LNCaP clone FGC (cell line): Measurements from ENCODE around the gene CDKL5.

Experiments
- DNase-seq: peaks from one replicate; pipeline ENCODE4 v3.0.0-alpha.2; 2011; ENCODE audit warnings: low read depth
- H3K4me3 ChIP-seq: 2 replicates; pipeline ENCODE4 v1.5.1; 2011; ENCODE audit warnings: mild to moderate bottlenecking, low read depth, low read length, control low read depth
- TF ChIP-seq, protein P1 (sequence below): IDR thresholded peaks from 2 replicates; pipeline ENCODE4 v1.5.1; 2012; ENCODE audit warnings: mild to moderate bottlenecking; ENCODE audit not compliant: control insufficient read depth, insufficient read depth; ENCODE audit errors: extremely low read depth

The CDKL5 gene

DNA sequence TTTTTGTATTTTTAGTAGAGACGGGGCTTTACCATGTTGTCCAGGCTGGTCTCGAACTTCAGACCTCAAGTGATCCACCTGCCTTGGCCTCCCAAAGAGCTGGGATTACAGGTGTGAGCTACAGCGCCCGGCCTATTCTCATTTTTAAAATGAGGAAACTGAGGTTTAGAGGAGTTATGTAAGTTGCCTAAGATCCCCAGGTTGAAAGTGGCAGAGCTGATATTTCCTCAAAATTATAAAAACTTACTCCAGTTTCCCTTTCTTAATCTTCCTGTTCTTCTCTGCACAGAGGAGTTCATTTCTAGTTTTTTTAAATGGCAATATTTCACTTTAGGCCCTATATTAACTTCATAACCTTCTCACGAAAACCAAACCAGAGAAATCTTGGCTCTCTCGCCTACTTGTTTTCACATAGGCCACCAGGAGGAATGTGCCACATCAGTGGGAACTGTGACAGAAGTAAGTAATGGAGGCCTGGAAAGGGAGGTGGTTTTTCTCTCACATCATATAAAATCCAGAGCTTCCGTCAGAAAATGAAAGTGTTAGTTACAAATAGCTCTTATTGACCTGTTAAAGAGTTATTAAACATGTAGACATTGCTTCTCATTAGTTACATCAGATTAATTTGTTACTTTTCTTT is 262.6 kb downstream of the CDKL5 start:
- TF ChIP-seq, protein P1, sequence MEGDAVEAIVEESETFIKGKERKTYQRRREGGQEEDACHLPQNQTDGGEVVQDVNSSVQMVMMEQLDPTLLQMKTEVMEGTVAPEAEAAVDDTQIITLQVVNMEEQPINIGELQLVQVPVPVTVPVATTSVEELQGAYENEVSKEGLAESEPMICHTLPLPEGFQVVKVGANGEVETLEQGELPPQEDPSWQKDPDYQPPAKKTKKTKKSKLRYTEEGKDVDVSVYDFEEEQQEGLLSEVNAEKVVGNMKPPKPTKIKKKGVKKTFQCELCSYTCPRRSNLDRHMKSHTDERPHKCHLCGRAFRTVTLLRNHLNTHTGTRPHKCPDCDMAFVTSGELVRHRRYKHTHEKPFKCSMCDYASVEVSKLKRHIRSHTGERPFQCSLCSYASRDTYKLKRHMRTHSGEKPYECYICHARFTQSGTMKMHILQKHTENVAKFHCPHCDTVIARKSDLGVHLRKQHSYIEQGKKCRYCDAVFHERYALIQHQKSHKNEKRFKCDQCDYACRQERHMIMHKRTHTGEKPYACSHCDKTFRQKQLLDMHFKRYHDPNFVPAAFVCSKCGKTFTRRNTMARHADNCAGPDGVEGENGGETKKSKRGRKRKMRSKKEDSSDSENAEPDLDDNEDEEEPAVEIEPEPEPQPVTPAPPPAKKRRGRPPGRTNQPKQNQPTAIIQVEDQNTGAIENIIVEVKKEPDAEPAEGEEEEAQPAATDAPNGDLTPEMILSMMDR = no peak
- no peak overlapping the region for H3K4me3 ChIP-seq
- no peak for DNase-seq

GRCh38 chrX:18691431-18691830 is 266.0 kb downstream of the CDKL5 start:
- TF ChIP-seq, protein P1 = no peak
- no peak for DNase-seq
- H3K4me3 ChIP-seq = no peak overlapping the region

DNA sequence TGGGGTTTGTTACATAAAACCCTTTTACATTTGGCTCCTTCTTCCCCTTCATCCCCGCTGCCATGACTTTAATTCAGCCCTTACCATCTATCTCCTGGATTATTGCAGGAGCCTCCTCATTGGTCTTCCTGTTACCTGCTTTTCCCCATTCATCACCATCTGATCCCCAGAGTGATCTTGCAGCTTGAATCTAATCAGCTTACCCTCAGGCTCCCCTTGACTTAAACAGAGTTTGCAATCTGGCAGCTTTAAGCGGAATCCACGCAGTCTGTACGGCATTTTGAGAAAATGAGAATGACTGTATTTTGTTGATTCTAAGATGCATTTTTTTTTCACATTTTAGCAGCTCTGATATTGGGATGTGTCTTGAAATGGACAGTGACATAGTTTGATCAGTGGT is 267.1 kb downstream of the CDKL5 start:
- DNase-seq = no peak
- no peak overlapping the region for H3K4me3 ChIP-seq
- TF ChIP-seq, protein P1 = no peak

DNA sequence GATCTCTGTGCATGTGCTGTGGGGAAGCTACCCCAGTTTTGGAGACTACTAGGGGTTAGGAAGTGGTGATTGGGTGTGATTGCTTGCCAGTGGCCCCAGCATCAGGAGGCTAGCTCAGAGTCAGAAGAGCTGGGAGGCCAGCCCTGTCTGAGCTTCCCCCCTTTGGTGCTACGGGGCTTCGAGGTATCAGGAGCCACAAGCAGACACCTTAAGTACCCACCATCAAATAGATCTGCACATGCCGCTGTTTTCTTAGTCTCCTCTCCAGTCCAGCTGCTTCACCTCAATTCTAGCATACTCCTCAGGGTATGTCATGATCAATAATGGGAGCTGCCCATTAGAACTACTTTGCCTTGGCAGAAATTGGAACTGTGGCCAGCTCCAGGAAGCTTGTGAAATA is 271.2 kb downstream of the CDKL5 start:
- TF ChIP-seq, protein P1 = no peak
- DNase-seq = no peak
- no peak overlapping the region for H3K4me3 ChIP-seq

DNA sequence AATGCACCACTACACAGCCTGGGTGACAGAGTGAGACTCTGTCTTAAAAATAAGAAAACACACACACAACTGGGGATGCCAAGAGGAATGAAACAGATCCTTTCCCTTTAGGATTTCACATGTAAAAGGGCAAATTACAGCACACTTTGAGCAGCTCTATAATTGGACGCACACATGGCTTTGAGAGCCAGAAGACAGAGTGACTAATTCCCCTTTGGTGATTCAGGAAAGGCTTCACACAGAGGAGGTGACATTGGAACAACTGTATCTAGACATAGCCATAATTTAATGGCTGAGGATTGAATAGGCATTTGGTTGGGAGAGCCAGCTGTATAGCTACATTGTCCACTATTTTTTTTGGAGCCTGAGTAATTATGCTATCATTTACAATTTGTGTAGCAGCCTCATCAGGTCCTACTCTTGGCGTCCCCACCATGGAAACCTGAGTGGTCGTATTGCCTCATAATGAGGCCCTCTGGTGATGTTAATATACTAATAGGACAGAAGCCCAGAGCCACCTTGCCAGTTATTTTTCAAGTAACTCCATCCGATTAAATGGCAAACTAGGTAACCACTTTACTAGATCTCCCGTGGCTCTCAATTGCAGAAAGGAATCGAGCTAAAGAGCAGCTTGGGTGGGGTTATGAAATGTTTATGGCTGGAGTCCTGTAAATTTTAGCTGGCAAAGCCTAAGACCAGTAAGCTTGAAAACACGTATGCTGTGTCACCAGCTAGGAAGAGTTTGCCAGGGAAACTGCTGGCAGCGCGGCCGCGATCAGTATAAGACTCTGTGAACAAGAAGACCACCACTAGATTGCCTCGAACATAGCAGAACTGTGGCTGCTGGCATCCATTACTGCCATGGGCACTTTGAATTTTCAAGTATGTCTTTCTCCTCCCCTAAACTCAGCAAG is 273.6 kb downstream of the CDKL5 start:
- no peak overlapping the region for H3K4me3 ChIP-seq
- no peak for DNase-seq
- TF ChIP-seq, protein P1 = no peak

DNA sequence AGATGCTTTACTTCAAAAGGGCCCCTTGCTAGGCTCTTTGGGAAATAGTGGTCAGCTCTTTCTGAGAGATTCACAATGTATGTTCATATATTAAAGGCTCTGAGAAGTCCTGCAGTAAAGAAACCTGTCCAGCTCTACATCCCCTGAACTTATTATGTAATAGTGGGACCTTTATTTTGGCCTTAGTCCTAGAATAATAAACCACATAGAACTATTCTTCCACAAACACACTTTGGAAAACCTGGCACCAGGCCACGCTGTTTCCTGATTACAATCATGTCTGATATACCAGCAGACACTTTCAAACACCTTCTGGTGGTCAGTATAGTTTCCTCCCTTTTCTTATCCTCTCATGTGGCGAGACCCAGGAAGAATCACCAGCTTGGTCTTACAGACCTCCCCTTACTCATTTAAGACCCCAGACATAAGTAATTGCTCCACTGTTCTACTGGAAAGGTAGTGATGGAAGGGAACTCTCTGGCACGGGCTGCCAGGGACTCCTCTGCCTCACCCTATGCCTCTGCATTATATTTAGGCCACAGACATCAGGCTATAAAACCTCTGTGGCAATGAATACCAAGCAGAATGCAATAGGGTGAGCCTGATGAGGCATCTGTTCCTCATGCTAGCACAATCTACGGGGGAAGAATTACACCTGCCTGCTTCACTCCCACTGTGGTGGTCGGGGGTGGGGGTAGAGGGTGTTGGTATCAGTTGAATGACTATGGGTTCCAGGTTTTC is 276.4 kb downstream of the CDKL5 start:
- TF ChIP-seq, protein P1 = no peak
- DNase-seq = peak; percentile 54
- no peak overlapping the region for H3K4me3 ChIP-seq
